Measurements from ENCODE around the gene SYN1. TPM values are rescaled to one million over a fixed set of nuclear protein-coding genes. Genes with fewer than 3 reads are reported as not detected.

The SYN1 gene
- total RNA-seq, 1 donor from 2014 or later = 5.7 TPM

DNA sequence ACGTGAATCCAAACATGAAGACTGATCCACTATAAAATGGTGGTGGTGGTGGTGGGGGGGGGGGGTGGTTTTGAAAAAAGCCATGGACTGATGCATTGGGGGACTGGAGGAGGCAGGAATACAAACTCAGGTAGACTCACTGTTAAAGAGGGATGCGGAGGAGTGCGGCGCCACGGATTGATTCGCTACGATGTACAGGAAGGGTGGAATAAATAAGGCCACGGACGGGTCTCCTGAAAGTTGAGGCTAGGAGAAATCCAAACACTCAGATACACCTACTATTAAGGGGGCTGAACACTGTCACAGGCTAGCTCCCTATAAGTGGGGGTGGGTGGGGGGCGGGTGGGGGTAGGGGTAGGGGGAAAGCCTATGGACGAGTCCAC is 30.1 kb upstream of the SYN1 start:
- Histone ChIP-seq H3K4me1 (peaks cover 0 to 7% of the 10 kb centered on the region in 2 donors), H3K36me3 (no peaks in the 10 kb centered on the region), H3K4me3 (peak overlapping the region; percentile 67 to 71), H3K27ac (peak overlapping the region; percentile 85 to 87), H3K9me3 (no peaks in the 10 kb centered on the region), H3K27me3 (no peaks in the 10 kb centered on the region)
- TF ChIP-seq, protein P1, sequence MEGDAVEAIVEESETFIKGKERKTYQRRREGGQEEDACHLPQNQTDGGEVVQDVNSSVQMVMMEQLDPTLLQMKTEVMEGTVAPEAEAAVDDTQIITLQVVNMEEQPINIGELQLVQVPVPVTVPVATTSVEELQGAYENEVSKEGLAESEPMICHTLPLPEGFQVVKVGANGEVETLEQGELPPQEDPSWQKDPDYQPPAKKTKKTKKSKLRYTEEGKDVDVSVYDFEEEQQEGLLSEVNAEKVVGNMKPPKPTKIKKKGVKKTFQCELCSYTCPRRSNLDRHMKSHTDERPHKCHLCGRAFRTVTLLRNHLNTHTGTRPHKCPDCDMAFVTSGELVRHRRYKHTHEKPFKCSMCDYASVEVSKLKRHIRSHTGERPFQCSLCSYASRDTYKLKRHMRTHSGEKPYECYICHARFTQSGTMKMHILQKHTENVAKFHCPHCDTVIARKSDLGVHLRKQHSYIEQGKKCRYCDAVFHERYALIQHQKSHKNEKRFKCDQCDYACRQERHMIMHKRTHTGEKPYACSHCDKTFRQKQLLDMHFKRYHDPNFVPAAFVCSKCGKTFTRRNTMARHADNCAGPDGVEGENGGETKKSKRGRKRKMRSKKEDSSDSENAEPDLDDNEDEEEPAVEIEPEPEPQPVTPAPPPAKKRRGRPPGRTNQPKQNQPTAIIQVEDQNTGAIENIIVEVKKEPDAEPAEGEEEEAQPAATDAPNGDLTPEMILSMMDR (IDR thresholded peaks at IDR 0.05) = no peak
- intact Hi-C loops (cut with DNase I) = loop anchor here (1.0 to 10.0 kb wide), 10 partner anchors 10 to 455 kb away; partner anchors contain the start of genes ARAF, TIMP1, UBA1 and USP11
- DNase-seq (ENCODE audit: low spot score in 2 of 2) = peak in 1 of 2 donors; percentile 57

GRCh38 chrX:47649271-47649670 is 29.6 kb upstream of the SYN1 start:
- peak overlapping the region; percentile 67 to 71 for H3K4me3 ChIP-seq
- intact Hi-C loops (cut with DNase I) = loop anchor here (5.0 kb wide), 1 partner anchor 67 kb away; the partner anchor contains the start of gene TIMP1
- TF ChIP-seq, protein P1 (IDR thresholded peaks at IDR 0.05) = no peak
- H3K27me3 ChIP-seq = no peaks in the 10 kb centered on the region
- no peak overlapping the region for H3K27ac ChIP-seq
- no peak for DNase-seq (ENCODE audit: low spot score in 2 of 2)
- H3K4me1 ChIP-seq = peaks cover 0 to 7% of the 10 kb centered on the region in 2 donors
- H3K9me3 ChIP-seq = no peaks in the 10 kb centered on the region
- H3K36me3 ChIP-seq = no peaks in the 10 kb centered on the region

GRCh38 chrX:47648376-47648775 is 28.7 kb upstream of the SYN1 start:
- Histone ChIP-seq H3K9me3 (no peaks in the 10 kb centered on the region), H3K36me3 (no peaks in the 10 kb centered on the region), H3K27ac (no peak overlapping the region), H3K4me1 (peaks cover 0 to 7% of the 10 kb centered on the region in 2 donors), H3K4me3 (no peak overlapping the region), H3K27me3 (no peaks in the 10 kb centered on the region)
- intact Hi-C loops (cut with DNase I) = loop anchor here (5.0 kb wide), 1 partner anchor 66 kb away; the partner anchor contains the start of gene TIMP1
- no peak for DNase-seq (ENCODE audit: low spot score in 2 of 2)
- TF ChIP-seq, protein P1 (IDR thresholded peaks at IDR 0.05) = no peak

GRCh38 chrX:47646636-47647035 is 27.0 kb upstream of the SYN1 start:
- peaks cover 0 to 7% of the 10 kb centered on the region in 2 donors for H3K4me1 ChIP-seq
- intact Hi-C loops (cut with DNase I) = loop anchor here (5.0 kb wide), 1 partner anchor 64 kb away; the partner anchor contains the start of gene TIMP1
- no peaks in the 10 kb centered on the region for H3K36me3 ChIP-seq
- TF ChIP-seq, protein P1 (IDR thresholded peaks at IDR 0.05) = no peak
- H3K4me3 ChIP-seq = no peak overlapping the region
- no peak overlapping the region for H3K27ac ChIP-seq
- no peak for DNase-seq (ENCODE audit: low spot score in 2 of 2)
- H3K27me3 ChIP-seq = no peaks in the 10 kb centered on the region
- no peaks in the 10 kb centered on the region for H3K9me3 ChIP-seq

GRCh38 chrX:47645530-47645929 is 25.9 kb upstream of the SYN1 start:
- intact Hi-C loops (cut with DNase I) = loop anchor here (5.0 kb wide), 1 partner anchor 63 kb away; the partner anchor contains the start of gene TIMP1
- H3K4me1 ChIP-seq = peaks cover 0 to 7% of the 10 kb centered on the region in 2 donors
- H3K4me3 ChIP-seq = no peak overlapping the region
- H3K36me3 ChIP-seq = peaks cover under 1 to 7% of the 10 kb centered on the region in 2 donors
- H3K27me3 ChIP-seq = no peaks in the 10 kb centered on the region
- no peak for DNase-seq (ENCODE audit: low spot score in 2 of 2)
- TF ChIP-seq, protein P1 (IDR thresholded peaks at IDR 0.05) = no peak
- no peak overlapping the region for H3K27ac ChIP-seq
- H3K9me3 ChIP-seq = no peaks in the 10 kb centered on the region

All from ascending aorta (tissue), 2 donors.